Vagina (tissue), 2 donors: ENCODE data around the gene PRTN3.
"Not testable (repeated sequence)": the region's sequence is repeated elsewhere in the genome, so short reads cannot be mapped to it uniquely, and the experiment has no call there.

Source experiments
- POLR2A ChIP-seq, 2 donors: fragments of 450-650 bp; IDR thresholded peaks; one replicate each; pipeline ENCODE4 v1.6.1; 2017; ENCODE audit warnings: antibody characterized with exemption in 2 of 2, mild to moderate bottlenecking in 2 of 2, moderate library complexity in 2 of 2
- TF ChIP-seq, protein P1 (sequence below), 3 experiments: fragments of 450-650 bp in 2 of 3; fragments of 200-600 bp in 1 of 3; sonication (generic) in 1 of 3; IDR thresholded peaks; one replicate each; pipeline ENCODE4 v1.5.1; 2017 to 2019; ENCODE audit warnings: antibody characterized with exemption in 3 of 3, mild to moderate bottlenecking in 2 of 3, moderate library complexity in 2 of 3

- TF ChIP-seq, protein P1, sequence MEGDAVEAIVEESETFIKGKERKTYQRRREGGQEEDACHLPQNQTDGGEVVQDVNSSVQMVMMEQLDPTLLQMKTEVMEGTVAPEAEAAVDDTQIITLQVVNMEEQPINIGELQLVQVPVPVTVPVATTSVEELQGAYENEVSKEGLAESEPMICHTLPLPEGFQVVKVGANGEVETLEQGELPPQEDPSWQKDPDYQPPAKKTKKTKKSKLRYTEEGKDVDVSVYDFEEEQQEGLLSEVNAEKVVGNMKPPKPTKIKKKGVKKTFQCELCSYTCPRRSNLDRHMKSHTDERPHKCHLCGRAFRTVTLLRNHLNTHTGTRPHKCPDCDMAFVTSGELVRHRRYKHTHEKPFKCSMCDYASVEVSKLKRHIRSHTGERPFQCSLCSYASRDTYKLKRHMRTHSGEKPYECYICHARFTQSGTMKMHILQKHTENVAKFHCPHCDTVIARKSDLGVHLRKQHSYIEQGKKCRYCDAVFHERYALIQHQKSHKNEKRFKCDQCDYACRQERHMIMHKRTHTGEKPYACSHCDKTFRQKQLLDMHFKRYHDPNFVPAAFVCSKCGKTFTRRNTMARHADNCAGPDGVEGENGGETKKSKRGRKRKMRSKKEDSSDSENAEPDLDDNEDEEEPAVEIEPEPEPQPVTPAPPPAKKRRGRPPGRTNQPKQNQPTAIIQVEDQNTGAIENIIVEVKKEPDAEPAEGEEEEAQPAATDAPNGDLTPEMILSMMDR (IDR thresholded peaks at IDR 0.05): not testable (repeated sequence)
- not testable (repeated sequence) for TF ChIP-seq POLR2A (IDR thresholded peaks at IDR 0.05)
Measured at GRCh38 chr19:878751-879561, 38.2 kb downstream of the PRTN3 start.
